HPDE6-E6E7 (cell line): Measurements from ENCODE around the gene OR2L8.
A peak's percentile ranks its signal among the peaks of the same experiment; 100 is the strongest.

Experiments
- DNase-seq: peaks from one replicate; pipeline ENCODE4 v3.0.0; 2011; ENCODE audit warnings: missing footprints; ENCODE audit errors: extremely low spot score

Gene OR2L8, protein sequence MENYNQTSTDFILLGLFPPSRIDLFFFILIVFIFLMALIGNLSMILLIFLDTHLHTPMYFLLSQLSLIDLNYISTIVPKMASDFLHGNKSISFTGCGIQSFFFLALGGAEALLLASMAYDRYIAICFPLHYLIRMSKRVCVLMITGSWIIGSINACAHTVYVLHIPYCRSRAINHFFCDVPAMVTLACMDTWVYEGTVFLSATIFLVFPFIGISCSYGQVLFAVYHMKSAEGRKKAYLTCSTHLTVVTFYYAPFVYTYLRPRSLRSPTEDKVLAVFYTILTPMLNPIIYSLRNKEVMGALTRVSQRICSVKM

DNA sequence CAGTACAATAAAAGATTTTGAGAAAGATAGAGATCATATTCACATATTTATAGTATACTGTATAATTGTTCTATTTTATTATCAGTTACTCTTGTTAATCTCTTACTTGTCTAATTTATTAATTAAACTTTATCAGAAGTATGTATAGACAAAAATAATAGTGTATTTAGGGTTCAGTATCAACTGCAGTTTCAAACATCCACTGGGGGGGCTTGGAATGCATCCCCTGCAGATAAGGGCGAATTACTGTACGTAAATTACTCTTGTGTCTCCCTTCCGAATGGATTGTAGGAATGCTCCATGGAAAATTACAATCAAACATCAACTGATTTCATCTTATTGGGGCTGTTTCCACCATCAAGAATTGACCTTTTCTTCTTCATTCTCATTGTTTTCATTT is at the start of gene OR2L8:
Gene OR2L8 (plus strand): TSS at position 301 of the 400 bp plus-strand sequence. CDS start 0 bp downstream, at position 301.
- DNase-seq: no peak

DNA sequence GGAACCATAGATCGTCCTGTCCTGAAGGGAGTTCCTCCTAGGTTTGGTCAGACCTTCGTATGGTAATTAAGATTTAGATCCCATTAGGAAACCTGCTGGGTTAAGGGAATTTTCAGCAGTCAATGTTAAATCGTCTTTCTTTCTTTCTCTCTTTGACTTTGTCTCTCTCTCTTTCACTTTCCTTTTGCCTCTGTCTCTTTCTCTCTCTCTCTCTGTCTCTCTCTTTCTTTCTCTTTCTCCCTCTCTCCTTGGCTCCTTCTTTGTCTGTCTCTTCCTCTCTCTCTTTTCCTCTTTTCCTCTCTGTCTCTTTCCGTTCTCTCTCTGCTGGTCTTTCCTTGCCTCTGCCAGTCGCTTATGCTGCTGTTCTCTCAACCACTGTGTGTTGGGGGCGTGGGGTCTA is 44.5 kb upstream of the OR2L8 start:
- DNase-seq: no peak

DNA sequence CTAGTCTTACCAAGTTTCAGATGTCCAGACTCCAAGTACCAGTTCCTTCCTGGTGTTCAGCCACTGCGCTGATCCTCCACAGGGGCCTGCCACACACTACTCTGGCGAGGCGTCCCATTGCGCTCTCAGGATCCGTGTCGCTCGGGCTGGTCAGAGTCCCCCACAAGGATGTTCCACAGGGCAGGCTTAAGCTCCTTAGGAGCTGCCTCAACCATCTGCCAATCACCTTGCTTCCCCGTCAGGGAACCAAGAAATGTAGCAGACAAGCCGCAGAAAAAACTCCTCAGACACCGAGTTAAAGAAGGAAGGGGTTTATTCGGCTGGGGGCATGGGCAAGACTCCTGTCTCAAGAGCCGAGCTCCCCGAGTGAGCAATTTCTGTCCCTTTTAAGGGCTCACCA is 43.5 kb upstream of the OR2L8 start:
- no peak for DNase-seq

DNA sequence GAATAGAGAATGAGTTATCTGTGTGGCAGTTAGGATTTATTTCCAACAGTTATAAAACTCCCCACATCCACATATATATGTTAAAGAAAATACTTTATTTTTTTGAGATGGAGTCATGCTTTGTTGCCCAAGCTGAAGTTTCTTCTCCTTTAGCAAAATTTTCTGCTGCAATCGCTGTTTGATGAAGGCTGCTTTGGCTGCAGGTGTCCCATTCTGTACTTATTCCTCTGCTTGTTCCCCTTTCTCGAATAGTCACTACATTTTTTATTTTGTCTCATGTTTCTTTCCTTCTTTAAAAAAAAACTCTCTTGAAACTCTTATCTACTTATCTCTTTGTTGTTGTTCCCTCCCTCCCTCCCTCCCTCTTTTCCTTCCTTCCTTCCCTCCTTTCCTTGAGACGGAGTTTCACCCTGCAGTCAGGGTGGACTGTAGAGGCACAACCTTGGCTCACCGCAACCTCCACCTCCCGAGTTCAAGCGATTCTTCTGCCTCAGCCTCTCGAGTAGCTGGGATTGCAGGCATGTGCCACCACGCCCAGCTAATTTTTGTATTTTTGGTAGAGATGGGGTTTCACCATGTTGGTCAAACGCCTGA is 42.7 kb upstream of the OR2L8 start:
- no peak for DNase-seq

DNA sequence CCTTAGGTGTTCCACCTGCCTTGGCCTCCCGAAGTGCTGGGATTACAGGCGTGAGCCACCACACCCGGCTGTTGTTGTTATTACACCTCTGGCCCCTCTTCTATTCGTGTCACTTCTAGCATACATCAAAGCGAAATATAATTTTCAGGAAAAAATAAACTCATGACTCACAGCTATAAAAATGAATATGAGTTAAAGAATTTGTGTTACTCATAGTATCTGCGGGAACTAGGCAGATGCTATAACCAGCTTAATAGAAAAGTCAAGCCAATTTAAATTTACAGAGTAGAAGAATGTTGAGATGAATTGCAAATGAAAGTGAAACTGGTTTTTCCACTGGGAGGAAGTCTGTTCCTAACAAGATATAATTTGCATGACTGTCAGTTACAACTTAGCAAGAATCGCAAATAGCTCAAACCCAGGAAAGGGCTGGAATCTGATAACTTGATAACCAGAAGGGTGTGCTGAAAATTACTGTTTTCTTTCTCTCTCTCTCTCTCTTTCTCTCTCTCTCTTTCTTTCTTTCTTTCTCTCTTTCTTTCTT is 42.1 kb upstream of the OR2L8 start:
- peak; percentile 54 for DNase-seq

DNA sequence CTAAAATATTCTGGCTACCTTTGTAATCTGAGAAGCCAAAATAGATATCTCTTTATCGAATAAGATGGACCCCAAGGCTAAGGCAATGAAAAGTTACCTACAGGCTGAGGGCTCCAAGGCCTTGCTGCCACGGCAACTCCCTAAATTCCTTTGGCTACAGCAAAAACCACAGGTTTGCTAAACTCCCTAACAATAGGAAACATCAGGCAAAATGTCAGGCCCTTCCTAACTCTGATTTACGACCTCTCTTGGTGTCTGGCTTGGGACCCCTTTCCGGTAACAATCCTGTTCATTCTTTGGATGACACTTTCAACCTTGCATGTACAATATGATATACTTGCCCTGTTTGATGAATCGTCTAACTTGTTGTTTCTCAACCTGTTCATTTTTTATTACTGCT is 39.9 kb upstream of the OR2L8 start:
- no peak for DNase-seq

DNA sequence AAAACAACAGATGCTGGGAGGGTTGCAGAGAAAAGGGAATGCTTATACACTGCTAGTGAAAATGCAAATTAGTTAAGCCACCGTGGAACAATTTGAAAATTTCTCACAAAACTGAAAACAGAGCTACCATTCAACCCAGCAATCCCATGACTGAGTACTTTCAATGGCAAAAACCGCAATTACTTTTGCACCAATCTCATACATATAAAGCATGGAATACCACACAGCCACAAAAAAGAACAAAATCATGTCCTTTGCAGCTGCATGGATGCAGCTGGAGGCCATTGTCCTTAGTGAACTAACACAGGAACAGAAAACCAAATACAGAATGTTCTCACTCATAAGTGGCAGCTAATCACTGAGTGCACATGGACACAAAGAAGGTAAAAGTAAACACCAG is 34.9 kb upstream of the OR2L8 start:
- no peak for DNase-seq

DNA sequence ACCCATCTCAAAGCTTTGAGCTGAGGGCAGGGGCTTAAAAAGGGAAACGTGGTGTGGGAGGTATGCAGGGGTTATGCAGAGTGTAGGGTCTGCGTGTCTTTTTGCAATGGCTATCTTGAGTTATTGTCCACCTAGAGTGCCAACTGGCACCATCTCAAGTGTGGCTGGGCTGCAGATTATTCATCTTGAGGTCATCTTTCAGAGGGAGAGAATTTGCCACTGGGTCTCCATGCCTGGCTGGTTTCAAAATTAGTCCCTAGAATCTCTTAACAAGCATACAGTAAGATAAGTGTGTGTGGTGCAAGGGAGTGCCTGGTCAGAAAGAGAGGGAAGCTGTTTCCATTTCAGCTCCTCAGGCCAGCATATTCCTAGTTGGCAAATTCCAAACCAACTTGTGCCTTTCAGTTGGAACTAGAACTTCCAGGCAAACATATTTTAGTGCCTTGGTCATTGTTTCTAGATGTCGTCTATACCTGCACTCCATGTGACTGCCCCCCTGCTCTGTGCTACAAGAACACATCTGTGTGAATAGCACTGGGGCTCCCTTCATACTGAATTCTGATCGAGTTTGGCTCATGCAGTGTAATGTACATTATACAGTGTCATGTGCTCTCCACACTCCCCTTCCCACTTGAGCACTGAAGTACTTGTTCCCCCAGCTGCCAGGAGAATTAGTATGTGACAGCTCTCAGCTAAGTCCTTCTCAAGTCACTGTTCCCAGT is 33.6 kb upstream of the OR2L8 start:
- DNase-seq: no peak

DNA sequence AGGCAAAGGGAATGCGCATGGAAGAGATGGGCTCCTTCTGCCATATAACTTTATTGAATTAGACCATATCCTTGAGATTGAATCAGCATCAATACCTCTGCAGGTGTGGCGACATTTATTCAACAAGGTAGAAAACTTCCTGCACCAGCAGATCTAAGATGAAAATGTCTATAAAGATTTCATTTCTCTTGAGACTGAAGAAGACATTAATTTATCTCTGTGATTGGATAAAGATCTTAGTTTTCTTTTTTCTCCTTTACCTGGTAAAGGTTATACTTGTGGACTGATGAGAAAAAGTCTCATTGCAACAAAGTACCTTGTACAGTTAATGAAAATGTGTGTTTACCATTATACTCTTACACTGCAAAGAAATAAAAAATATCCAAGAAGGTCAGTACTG is 28.7 kb upstream of the OR2L8 start, which contains the start of gene OR2T8:
Gene OR2T8 (plus strand): TSS at position 301 of the 400 bp plus-strand sequence. CDS start 766 bp downstream, outside the sequence.
- DNase-seq: no peak

DNA sequence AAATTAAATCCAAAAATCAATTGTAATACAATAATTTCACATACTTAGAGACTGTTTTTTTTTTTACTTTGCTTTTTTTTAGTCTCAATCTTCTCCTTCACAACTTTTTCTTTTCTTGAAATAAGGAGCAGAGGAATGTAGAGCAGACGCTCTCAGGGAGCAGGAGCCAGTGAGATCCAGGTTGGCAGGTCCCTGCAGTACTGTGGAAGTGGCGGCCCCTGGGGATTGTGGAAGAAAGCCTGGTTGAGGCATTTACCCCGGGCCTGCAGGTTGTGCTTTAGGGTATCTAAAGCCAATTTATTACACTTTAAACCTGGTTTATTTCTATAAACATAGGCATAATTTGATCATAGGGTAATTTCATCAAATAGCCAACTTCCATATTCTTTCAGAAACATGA is 24.7 kb upstream of the OR2L8 start:
- DNase-seq: no peak

- DNase-seq: no peak
These were observed 23.8 kb upstream of the OR2L8 start, which contains the start of gene OR2AJ1 for GRCh38 chr1:247924868-247925267. Gene OR2AJ1, plus strand, starts transcription at chr1:247924889. Its CDS starts 8,880 bp downstream, at chr1:247933769.

- no peak for DNase-seq
These were observed 14.7 kb upstream of the OR2L8 start for GRCh38 chr1:247933989-247934388.

GRCh38 chr1:247935781-247936180 is 12.9 kb upstream of the OR2L8 start:
- no peak for DNase-seq

DNA sequence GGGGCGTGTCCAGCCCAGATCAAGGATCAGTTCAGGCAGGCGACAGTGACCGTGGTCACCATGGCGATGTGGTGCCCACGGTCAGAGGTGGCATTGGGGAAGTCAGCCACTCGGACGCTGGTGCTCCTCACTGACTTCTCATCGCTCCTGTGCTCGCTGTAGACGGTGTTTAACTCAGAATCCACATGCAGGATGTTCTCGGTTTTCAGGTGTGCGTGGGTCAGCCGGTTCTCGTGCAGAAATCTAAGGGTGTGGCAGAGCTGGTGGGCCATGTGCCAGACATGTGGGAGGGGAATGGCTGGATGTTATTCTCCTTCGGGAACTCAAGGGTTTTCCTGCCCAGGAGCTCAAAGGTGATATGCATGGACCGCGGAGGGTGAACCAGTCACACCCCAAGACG is 12.2 kb upstream of the OR2L8 start:
- no peak for DNase-seq

DNA sequence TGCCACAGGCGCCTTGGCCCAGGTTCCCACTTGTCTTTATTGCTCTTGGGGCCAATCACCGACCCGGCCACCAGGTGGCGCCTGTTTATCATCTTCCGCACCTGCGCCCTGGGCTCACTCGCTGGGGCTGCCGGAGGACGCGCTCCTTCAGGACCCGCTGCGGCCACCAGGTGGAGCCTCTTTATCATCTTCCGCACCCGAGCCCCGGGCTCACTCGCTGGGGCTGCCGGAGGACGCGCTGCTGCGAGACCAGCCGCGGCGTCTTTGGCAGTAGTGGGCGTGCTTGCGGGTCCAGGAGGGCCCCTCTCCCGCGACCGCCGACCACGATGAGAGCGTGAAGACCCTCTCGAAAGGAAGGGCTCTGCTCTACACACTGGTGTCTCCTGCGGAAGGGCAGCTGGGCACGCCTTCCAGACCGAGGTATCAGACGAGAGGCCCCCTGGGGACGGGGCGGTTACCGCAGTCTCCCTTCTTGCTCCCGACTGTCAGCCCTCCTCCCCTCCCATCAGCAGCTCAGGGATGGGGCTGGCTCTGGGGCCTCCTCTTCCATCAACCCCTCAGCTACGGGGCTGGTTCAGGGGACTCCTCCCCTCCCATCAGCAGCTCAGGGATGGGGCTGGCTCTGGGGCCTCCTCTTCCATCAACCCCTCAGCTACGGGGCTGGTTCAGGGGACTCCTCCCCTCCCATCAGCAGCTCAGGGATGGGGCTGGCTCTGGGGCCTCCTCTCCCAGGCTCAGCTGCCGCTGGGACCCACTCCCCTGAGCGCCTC is 11.5 kb upstream of the OR2L8 start:
- DNase-seq: peak; percentile 50

- no peak for DNase-seq
These were observed 6.0 kb upstream of the OR2L8 start for GRCh38 chr1:247942624-247943023.

GRCh38 chr1:247953408-247953807 is 4.8 kb downstream of the OR2L8 start:
- DNase-seq: no peak

DNA sequence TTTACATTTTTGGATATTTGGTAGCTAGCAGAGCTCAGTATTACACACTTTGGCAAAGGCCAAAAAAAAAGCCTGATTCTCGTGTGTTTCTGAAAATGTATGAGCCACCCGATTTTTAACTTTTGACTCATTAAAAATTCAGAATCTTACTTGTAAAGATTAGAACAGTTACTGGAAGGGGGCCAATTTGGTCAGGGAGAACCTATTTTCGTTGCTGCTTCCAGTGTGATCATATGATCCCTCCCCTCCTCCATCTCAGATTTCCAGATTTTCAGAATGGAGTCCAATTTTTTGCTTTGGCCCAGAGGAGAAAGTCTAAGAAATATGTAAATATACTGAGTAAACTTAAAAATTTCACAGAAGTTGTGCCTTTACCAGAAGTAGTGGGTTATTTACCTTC is 13.1 kb downstream of the OR2L8 start:
- no peak for DNase-seq

GRCh38 chr1:247962911-247963588 is 14.4 kb downstream of the OR2L8 start:
- DNase-seq: no peak

DNA sequence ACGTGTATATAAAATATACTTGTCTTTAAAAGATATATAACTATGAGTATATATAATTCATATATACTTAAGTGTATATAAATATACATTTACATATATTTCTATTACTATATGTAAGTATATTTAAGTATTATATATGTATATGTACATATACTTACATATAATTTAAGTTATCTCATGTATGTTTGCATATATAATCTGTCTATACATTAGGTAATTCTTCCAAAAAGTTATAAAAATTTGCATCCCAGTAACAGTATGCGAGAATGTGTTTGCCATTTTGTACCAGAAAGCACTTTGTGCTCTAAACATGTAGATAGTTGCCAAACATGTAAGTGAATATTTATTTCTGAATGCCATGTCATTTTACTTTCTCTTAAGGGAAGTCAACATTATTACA is 16.3 kb downstream of the OR2L8 start, which contains the start of gene OR2AK2:
Gene OR2AK2 (plus strand): TSS at position 301 of the 400 bp plus-strand sequence. CDS start 144 bp downstream, outside the sequence.
- no peak for DNase-seq
